Epithelial cell of proximal tubule (primary cell): ENCODE results near the gene PRRT3. TPM values are rescaled to one million over a fixed set of nuclear protein-coding genes. Genes with fewer than 3 reads are reported as not detected.
"Not testable (repeated sequence)": the region's sequence is repeated elsewhere in the genome, so short reads cannot be mapped to it uniquely, and the experiment has no call there.

ENCODE experiments used
- DNase-seq: peaks from one replicate; pipeline ENCODE4 v3.0.0-alpha.2; 2011; ENCODE audit warnings: low read depth
- H3K4me3 ChIP-seq: 2 replicates; pipeline ENCODE4 v1.5.1; 2011; ENCODE audit warnings: low read depth, mild to moderate bottlenecking, low read length
- CTCF ChIP-seq: conservative IDR thresholded peaks from 2 replicates; pipeline ENCODE4 v1.5.1; 2012; ENCODE audit warnings: low read depth, mild to moderate bottlenecking, low read length
- total RNA-seq: library from RNA; depleted of rRNA; stranded (reverse); fragments of >200 nt; gene quantifications from 2 replicates; pipeline ENCODE4 v1.2.3, GENCODE V29; 2015

PRRT3 gene
- total RNA-seq, 1 donor from 2014 or later, result 1.3 TPM

- DNase-seq, result no peak
- no peak for TF ChIP-seq CTCF
- H3K4me3 ChIP-seq, result no peak overlapping the region
Observed at GRCh38 chr3:9903904-9904303, 48.3 kb downstream of the PRRT3 start.

- DNase-seq, result no peak
- no peak for TF ChIP-seq CTCF
Observed at GRCh38 chr3:9903238-9903624, 49.0 kb downstream of the PRRT3 start.

GRCh38 chr3:9902372-9903237 is 49.6 kb downstream of the PRRT3 start, which contains the start of gene IL17RE:
Gene IL17RE, plus strand, starts transcription at chr3:9902848. Its CDS starts 85 bp downstream, at chr3:9902933.
- H3K4me3 ChIP-seq, result peak within 1 kb of the TSS; percentile 46
- no peak for DNase-seq
- no peak for TF ChIP-seq CTCF

More at GRCh38 chr3:9903238-9903624, 49.0 kb downstream of the PRRT3 start:
- peak overlapping the region; percentile 46 for H3K4me3 ChIP-seq

GRCh38 chr3:9901967-9902366 is 50.2 kb downstream of the PRRT3 start:
- TF ChIP-seq CTCF, result no peak
- DNase-seq, result no peak
- no peak overlapping the region for H3K4me3 ChIP-seq

- not testable (repeated sequence) for H3K4me3 ChIP-seq, DNase-seq
Observed at GRCh38 chr3:9900965-9901415, 51.2 kb downstream of the PRRT3 start.

- DNase-seq, result no peak
- TF ChIP-seq CTCF, result no peak
- H3K4me3 ChIP-seq, result no peak overlapping the region
Observed at GRCh38 chr3:9899289-9899791, 52.9 kb downstream of the PRRT3 start.

GRCh38 chr3:9898467-9899241 is 53.6 kb downstream of the PRRT3 start:
- TF ChIP-seq CTCF, result no peak
- DNase-seq, result no peak
- H3K4me3 ChIP-seq, result no peak overlapping the region
